ENCODE data around the gene SKAP2. TPM values are rescaled to one million over a fixed set of nuclear protein-coding genes. Genes with fewer than 3 reads are reported as not detected.

SKAP2 gene
- total RNA-seq, 1 experiment from 2014 or later = 66.8 TPM

GRCh38 chr7:26659121-26659520 is 205.3 kb downstream of the SKAP2 start:
- no peak overlapping the region for H3K4me3 ChIP-seq (ENCODE audit: low read depth in 2 of 2, low read length in 2 of 2)
- POLR2A ChIA-PET = no interaction called here
- H3K4me1 ChIP-seq (ENCODE audit: control insufficient read depth, insufficient read depth, low read length) = peaks cover 5% of the 10 kb centered on the region; the same call in 1 of the 2 replicates
- H3K27me3 ChIP-seq (ENCODE audit: control insufficient read depth, insufficient read depth, low read length) = peaks cover 2% of the 10 kb centered on the region; the same call in 1 of the 2 replicates
- in situ Hi-C loops (cut with HindIII; ENCODE audit: low pct_unique_long_range_greater_than_20kb, low sequenced_read_pairs) = no loop called here
- intact Hi-C loops (cut with micrococcal nuclease; ENCODE audit: unreplicated experiment) = loop anchor here (5.0 kb wide), 1 partner anchor 142 kb away; no protein-coding TSS in a partner anchor
- TF ChIP-seq POLR2AphosphoS5 (IDR thresholded peaks at IDR 0.05; ENCODE audit: low read depth, low read length) (no peak), SIN3A (IDR thresholded peaks at IDR 0.05; ENCODE audit: borderline replicate concordance, insufficient read depth, low read depth, low read length) (no peak), TCF7L2 (IDR thresholded peaks at IDR 0.05; ENCODE audit: low read depth, low read length) (no peak)
- TF ChIP-seq, protein P1, sequence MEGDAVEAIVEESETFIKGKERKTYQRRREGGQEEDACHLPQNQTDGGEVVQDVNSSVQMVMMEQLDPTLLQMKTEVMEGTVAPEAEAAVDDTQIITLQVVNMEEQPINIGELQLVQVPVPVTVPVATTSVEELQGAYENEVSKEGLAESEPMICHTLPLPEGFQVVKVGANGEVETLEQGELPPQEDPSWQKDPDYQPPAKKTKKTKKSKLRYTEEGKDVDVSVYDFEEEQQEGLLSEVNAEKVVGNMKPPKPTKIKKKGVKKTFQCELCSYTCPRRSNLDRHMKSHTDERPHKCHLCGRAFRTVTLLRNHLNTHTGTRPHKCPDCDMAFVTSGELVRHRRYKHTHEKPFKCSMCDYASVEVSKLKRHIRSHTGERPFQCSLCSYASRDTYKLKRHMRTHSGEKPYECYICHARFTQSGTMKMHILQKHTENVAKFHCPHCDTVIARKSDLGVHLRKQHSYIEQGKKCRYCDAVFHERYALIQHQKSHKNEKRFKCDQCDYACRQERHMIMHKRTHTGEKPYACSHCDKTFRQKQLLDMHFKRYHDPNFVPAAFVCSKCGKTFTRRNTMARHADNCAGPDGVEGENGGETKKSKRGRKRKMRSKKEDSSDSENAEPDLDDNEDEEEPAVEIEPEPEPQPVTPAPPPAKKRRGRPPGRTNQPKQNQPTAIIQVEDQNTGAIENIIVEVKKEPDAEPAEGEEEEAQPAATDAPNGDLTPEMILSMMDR (IDR thresholded peaks at IDR 0.05) = no peak
- TF ChIP-seq, protein P2, sequence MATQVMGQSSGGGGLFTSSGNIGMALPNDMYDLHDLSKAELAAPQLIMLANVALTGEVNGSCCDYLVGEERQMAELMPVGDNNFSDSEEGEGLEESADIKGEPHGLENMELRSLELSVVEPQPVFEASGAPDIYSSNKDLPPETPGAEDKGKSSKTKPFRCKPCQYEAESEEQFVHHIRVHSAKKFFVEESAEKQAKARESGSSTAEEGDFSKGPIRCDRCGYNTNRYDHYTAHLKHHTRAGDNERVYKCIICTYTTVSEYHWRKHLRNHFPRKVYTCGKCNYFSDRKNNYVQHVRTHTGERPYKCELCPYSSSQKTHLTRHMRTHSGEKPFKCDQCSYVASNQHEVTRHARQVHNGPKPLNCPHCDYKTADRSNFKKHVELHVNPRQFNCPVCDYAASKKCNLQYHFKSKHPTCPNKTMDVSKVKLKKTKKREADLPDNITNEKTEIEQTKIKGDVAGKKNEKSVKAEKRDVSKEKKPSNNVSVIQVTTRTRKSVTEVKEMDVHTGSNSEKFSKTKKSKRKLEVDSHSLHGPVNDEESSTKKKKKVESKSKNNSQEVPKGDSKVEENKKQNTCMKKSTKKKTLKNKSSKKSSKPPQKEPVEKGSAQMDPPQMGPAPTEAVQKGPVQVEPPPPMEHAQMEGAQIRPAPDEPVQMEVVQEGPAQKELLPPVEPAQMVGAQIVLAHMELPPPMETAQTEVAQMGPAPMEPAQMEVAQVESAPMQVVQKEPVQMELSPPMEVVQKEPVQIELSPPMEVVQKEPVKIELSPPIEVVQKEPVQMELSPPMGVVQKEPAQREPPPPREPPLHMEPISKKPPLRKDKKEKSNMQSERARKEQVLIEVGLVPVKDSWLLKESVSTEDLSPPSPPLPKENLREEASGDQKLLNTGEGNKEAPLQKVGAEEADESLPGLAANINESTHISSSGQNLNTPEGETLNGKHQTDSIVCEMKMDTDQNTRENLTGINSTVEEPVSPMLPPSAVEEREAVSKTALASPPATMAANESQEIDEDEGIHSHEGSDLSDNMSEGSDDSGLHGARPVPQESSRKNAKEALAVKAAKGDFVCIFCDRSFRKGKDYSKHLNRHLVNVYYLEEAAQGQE (IDR thresholded peaks at IDR 0.05; ENCODE audit: insufficient read depth in 1 of 2, low read depth in 2 of 2, low read length in 1 of 2) = no peak
- DNase-seq (ENCODE audit: low read depth, low spot score) (no peak), ATAC-seq (no peak)
- CTCF ChIA-PET = interaction anchor here (0.6 kb wide), 1 partner anchor 281 kb away, joined by 3 read pairs; no protein-coding TSS in a partner anchor
- no peaks in the 10 kb centered on the region for H3K9me3 ChIP-seq (ENCODE audit: control insufficient read depth, insufficient read depth, low read depth, low read length)
- BruUV-seq (replicated peaks) = no TSS peak
- H3K36me3 ChIP-seq (ENCODE audit: control insufficient read depth, insufficient read depth, low read length) = no peaks in the 10 kb centered on the region
- H3K27ac ChIP-seq (ENCODE audit: low read length) = no peak overlapping the region

GRCh38 chr7:26658389-26659084 is 205.9 kb downstream of the SKAP2 start:
- DNase-seq (ENCODE audit: low read depth, low spot score) (no peak), ATAC-seq (no peak)
- Histone ChIP-seq H3K27me3 (ENCODE audit: control insufficient read depth, insufficient read depth, low read length) (peaks cover 2% of the 10 kb centered on the region; the same call in 1 of the 2 replicates), H3K27ac (ENCODE audit: low read length) (no peak overlapping the region), H3K4me1 (ENCODE audit: control insufficient read depth, insufficient read depth, low read length) (peaks cover 9% of the 10 kb centered on the region; the same call in 1 of the 2 replicates), H3K9me3 (ENCODE audit: control insufficient read depth, insufficient read depth, low read depth, low read length) (no peaks in the 10 kb centered on the region), H3K36me3 (ENCODE audit: control insufficient read depth, insufficient read depth, low read length) (no peaks in the 10 kb centered on the region), H3K4me3 (ENCODE audit: low read depth in 2 of 2, low read length in 2 of 2) (no peak overlapping the region)
- TF ChIP-seq, protein P2 (IDR thresholded peaks at IDR 0.05; ENCODE audit: insufficient read depth in 1 of 2, low read depth in 2 of 2, low read length in 1 of 2) = no peak
- no peak for TF ChIP-seq POLR2AphosphoS5 (IDR thresholded peaks at IDR 0.05; ENCODE audit: low read depth, low read length)
- no peak for TF ChIP-seq SIN3A (IDR thresholded peaks at IDR 0.05; ENCODE audit: borderline replicate concordance, insufficient read depth, low read depth, low read length)
- TF ChIP-seq, protein P1 (IDR thresholded peaks at IDR 0.05) = no peak
- TF ChIP-seq TCF7L2 (IDR thresholded peaks at IDR 0.05; ENCODE audit: low read depth, low read length) = no peak
- no TSS peak for BruUV-seq (replicated peaks)
- intact Hi-C loops (cut with micrococcal nuclease; ENCODE audit: unreplicated experiment) = loop anchor here (5.0 kb wide), 1 partner anchor 141 kb away; no protein-coding TSS in a partner anchor
- CTCF ChIA-PET = no interaction called here
- POLR2A ChIA-PET = no interaction called here
- in situ Hi-C loops (cut with HindIII; ENCODE audit: low pct_unique_long_range_greater_than_20kb, low sequenced_read_pairs) = no loop called here

All from Panc1 (cell line).